Measurements from ENCODE around the gene IFITM10.

DNA sequence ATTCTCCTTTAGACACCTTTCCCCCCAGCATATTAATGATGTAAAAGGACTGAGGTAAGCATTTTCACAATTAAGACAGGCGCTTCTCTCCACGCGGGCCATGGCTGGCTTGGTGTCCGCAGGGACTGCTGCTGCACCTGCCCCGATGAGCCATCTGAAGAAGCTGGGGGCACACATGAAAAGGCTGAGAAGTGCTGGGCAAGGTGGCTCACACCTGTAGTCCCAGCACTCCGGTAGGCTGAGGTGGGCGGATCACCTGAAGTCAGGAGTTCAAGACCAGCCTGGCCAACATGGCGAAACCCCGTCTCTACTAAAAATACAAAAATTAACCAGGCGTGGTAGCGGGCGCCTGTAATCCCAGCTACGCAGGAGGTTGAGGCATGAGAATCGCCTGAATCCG, 32.1 kb downstream of the IFITM10 start:
- TF ChIP-seq ZNF70 (CRISPR knock-in tag; IDR thresholded peaks at IDR 0.05): no peak
- TF ChIP-seq, protein P1, sequence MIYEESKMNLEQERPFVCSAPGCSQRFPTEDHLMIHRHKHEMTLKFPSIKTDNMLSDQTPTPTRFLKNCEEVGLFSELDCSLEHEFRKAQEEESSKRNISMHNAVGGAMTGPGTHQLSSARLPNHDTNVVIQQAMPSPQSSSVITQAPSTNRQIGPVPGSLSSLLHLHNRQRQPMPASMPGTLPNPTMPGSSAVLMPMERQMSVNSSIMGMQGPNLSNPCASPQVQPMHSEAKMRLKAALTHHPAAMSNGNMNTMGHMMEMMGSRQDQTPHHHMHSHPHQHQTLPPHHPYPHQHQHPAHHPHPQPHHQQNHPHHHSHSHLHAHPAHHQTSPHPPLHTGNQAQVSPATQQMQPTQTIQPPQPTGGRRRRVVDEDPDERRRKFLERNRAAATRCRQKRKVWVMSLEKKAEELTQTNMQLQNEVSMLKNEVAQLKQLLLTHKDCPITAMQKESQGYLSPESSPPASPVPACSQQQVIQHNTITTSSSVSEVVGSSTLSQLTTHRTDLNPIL (CRISPR knock-in tag; IDR thresholded peaks at IDR 0.05; ENCODE audit: low read depth): no peak
- no peak for TF ChIP-seq ISL1 (CRISPR knock-in tag; IDR thresholded peaks at IDR 0.05)
- no peak for TF ChIP-seq GLIS3 (CRISPR knock-in tag; IDR thresholded peaks at IDR 0.05)
- TF ChIP-seq CSDC2 (CRISPR knock-in tag; IDR thresholded peaks at IDR 0.05): no peak
- TF ChIP-seq, protein P2, sequence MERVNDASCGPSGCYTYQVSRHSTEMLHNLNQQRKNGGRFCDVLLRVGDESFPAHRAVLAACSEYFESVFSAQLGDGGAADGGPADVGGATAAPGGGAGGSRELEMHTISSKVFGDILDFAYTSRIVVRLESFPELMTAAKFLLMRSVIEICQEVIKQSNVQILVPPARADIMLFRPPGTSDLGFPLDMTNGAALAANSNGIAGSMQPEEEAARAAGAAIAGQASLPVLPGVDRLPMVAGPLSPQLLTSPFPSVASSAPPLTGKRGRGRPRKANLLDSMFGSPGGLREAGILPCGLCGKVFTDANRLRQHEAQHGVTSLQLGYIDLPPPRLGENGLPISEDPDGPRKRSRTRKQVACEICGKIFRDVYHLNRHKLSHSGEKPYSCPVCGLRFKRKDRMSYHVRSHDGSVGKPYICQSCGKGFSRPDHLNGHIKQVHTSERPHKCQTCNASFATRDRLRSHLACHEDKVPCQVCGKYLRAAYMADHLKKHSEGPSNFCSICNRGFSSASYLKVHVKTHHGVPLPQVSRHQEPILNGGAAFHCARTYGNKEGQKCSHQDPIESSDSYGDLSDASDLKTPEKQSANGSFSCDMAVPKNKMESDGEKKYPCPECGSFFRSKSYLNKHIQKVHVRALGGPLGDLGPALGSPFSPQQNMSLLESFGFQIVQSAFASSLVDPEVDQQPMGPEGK (CRISPR knock-in tag; IDR thresholded peaks at IDR 0.05; ENCODE audit: borderline replicate concordance): no peak
